ENCODE data around the gene EPB41L4A.

EPB41L4A gene

DNA sequence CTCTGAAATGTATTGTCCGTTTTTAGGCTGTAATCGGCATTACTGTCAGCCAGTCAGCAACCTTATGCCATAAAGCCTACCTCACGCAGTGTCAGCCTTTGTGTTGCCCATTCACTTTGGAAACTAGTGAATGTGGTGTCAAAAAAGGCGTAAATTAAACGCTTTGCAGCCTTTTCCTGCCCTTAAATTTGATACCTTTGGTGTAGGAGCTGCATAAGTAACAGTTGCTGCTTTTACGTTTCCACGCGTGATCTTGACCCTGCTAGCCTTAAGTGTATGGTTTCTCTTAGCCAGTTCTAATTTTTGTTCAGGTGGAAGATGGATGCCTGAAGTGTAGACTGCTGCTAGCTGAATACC is 257.7 kb downstream of the EPB41L4A start:
- DNase-seq, result no peak
- H3K27ac Mint-ChIP-seq, result peak overlapping the region; percentile 95
- peaks cover 27 to 29% of the 10 kb centered on the region in 2 donors for H3K36me3 Mint-ChIP-seq
- H3K27me3 Mint-ChIP-seq, result no peaks in the 10 kb centered on the region
- ATAC-seq (replicated peaks), result no peak
- H3K9me3 Mint-ChIP-seq, result peaks cover 4 to 5% of the 10 kb centered on the region in 2 donors
- H3K4me1 Mint-ChIP-seq, result peaks cover 22 to 23% of the 10 kb centered on the region in 2 donors
- peak overlapping the region; percentile 93 to 96 for H3K4me3 Mint-ChIP-seq

DNA sequence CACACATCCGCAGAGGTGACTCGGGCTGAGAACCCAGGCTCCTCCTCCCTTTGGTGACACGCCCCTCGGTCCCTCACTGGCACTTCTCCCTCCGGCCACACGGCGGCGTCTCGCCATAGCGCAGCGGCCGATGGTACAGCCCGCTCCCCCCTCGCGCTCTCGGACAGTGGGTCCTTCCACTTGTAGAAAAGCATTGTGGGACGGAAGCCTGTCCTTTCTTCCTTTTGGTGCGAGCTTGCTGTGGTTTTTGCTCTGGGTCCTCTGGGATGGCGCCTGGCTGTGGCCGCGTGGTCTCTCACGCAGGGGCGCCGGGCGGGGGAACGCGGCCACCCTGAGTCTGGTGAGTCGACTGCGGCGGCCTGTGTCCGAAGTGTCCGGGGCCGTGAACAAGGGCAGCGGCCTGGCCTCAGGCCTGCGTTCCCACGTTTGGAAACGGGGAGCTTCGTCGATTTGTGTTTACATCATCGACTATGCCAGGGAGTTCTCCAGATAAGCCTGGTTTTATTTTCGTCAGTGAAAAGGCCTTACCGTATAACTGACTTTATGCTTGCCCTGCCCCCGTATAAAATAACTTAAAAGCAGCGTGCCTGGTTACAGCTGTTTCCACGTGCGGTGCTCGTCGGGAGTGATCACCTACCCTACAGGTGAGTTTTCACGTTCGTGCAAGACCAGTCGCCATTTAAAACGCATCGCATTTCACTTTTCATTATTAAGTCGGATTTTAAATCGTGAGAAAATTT is 258.3 kb downstream of the EPB41L4A start:
- peak overlapping the region; percentile 93 to 96 for H3K4me3 Mint-ChIP-seq
- H3K9me3 Mint-ChIP-seq, result peaks cover 4 to 5% of the 10 kb centered on the region in 2 donors
- DNase-seq (peak; percentile 88), ATAC-seq (replicated peaks) (peak; percentile 96 to 98)
- H3K4me1 Mint-ChIP-seq, result peaks cover 20 to 23% of the 10 kb centered on the region in 2 donors
- peaks cover 24 to 25% of the 10 kb centered on the region in 2 donors for H3K36me3 Mint-ChIP-seq
- H3K27me3 Mint-ChIP-seq, result no peaks in the 10 kb centered on the region
- peak overlapping the region; percentile 95 for H3K27ac Mint-ChIP-seq

DNA sequence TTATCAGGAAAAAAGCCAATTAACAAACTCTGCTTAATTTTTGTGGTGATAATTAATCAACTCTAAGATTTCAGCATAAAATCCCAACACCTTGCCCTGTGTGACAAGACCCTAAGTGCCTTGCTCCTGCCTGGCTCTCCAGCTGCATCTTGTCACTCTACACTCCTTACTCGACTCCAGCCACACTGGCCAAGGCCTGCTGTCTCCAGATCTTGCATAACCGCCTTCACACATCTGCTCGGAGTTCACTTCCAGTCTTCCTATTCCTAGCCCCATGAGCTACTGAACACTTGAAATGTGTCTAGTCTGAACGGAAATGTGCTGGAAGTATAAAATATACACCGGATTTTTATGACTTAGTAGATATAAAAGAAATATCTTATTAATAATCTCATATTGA is 259.6 kb downstream of the EPB41L4A start:
- ATAC-seq (replicated peaks) (no peak), DNase-seq (no peak)
- Mint-ChIP-seq H3K27me3 (no peaks in the 10 kb centered on the region), H3K9me3 (peaks cover 4 to 5% of the 10 kb centered on the region in 2 donors), H3K36me3 (peaks cover 20% of the 10 kb centered on the region in 2 donors), H3K4me1 (peaks cover 21 to 28% of the 10 kb centered on the region in 2 donors), H3K27ac (no peak overlapping the region), H3K4me3 (no peak overlapping the region)

DNA sequence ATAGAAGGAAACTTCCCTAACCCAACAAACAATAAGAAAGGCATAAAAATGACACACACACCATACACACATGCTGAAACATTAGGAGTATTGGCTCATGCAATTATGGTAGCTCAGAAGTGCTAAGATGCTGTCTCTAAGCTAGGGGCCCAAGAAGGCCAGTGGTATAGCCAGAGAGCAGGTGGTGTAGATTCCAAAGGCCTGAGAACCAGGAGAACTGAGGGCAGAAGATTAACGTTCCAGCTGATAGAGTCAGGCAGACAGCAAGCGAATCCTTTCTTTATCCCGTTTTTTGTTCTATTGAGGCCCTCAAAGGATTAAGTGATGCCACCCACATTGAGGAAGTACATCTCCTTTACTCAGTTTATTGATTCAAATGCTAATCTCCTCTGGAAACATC is 262.9 kb downstream of the EPB41L4A start:
- peaks cover 0 to 4% of the 10 kb centered on the region in 2 donors for H3K27me3 Mint-ChIP-seq

DNA sequence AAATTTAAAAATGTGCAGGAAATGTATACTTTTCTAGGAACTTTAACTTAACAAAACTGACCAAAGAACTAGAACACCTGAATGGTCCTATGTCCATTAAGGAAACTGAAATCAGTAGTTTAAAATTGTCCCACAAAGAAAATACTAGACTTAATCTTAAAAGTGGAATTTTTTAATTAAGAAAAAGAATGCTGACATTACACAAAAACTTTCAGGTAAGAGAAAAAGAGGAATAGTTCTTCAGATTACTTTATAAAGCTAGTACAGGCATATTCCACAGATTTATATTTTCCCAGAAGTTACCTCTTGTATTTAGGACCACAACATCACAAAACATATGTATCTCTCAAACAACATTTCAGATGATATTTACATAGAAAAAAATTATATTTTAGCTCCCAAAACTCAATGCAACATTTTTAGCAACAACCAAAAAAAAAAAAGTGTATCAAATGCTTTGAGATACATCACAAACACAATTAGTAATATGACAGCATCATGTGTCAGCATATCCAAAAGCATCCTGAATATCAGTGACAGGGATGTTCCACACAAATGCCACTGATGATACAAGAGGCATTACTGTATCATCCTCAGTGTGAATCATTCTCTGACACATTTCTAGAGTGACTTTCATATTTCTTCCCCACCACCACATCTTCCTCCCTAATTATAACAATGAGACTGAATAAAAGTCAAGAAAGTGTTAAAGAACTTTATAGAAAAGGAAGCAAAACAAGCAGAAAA is 264.0 kb downstream of the EPB41L4A start:
- Mint-ChIP-seq H3K27ac (no peak overlapping the region), H3K9me3 (peaks cover 0 to 6% of the 10 kb centered on the region in 2 donors), H3K4me3 (no peak overlapping the region), H3K4me1 (peaks cover 3 to 7% of the 10 kb centered on the region in 2 donors), H3K36me3 (no peaks in the 10 kb centered on the region), H3K27me3 (peaks cover 0 to 4% of the 10 kb centered on the region in 2 donors)
- no peak for DNase-seq
- peak in 1 of 2 donors; percentile 65 for ATAC-seq (replicated peaks)

More for the DNA sequence above, 262.9 kb downstream of the EPB41L4A start:
- no peak for ATAC-seq (replicated peaks)
- Mint-ChIP-seq H3K27ac (no peak overlapping the region), H3K36me3 (peaks cover 3 to 6% of the 10 kb centered on the region in 2 donors), H3K4me1 (peaks cover 9 to 13% of the 10 kb centered on the region in 2 donors), H3K4me3 (no peak overlapping the region), H3K9me3 (peaks cover 4 to 5% of the 10 kb centered on the region in 2 donors)
- no peak for DNase-seq

DNA sequence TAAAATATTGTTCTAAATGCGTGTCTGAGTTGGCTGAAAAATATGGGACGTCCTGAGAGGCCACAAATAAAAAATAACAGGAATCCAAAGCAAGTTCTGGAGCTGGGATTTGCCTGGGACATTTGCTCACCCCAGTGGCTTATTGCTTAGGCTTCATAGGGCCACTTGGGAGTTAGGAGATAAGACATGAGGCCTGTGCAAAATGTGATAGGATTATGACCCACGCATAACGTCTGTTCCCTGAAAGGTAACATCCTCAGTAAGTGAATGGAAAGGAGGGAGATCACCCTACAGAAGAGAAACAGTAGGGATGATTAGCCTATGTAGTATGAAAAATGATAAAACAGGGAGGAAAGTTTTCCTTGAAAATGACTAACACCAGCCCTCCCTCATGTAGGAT is 269.4 kb downstream of the EPB41L4A start:
- peaks cover 0 to 5% of the 10 kb centered on the region in 2 donors for H3K9me3 Mint-ChIP-seq
- DNase-seq, result no peak
- ATAC-seq (replicated peaks), result no peak
- H3K36me3 Mint-ChIP-seq, result no peaks in the 10 kb centered on the region
- peaks cover 0 to 4% of the 10 kb centered on the region in 2 donors for H3K27me3 Mint-ChIP-seq
- no peak overlapping the region for H3K4me3 Mint-ChIP-seq
- H3K4me1 Mint-ChIP-seq, result no peaks in the 10 kb centered on the region
- H3K27ac Mint-ChIP-seq, result no peak overlapping the region

DNA sequence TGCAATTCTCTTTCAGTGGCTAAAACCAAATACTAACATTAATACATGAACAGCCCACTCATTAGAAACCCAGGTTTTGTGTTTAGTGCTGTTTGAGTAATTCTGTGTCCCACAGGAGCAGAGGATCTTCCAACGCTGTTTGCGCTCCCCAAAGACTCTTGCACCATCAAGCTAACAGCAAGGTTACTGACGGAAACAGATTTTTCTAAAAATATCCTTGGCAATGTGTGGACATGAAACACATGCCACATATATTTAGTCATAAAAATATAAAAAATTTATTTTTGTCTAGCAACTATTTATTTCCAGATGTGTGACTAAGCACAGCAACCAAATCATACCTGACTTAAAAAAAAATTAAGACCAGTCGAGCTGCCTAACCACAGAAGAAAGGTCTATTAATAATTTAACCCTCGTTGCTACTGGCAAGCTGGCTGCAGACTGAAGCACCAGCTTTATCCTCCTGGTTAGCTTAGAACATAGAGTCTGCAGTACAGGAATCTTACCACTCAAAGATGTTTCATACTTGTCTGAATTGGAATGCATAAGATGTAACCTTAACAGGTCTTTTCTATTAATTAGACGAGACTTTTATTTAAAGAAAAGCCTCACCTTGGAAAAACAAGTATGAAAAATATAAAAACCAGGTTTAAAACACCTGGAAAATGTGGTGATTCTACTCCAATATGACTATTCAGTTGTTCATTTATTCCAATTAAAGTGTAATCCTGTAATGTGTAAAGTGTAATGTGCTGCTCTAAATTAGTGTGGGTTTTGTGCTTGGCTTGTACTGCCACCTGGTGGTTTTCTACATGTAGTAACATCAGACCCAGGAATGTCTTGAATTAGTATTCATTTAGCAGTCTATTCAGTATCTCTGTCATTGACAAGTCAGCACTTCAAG is 272.5 kb downstream of the EPB41L4A start:
- Mint-ChIP-seq H3K4me3 (no peak overlapping the region), H3K27ac (no peak overlapping the region), H3K9me3 (peaks cover 0 to 5% of the 10 kb centered on the region in 2 donors), H3K36me3 (no peaks in the 10 kb centered on the region), H3K4me1 (no peaks in the 10 kb centered on the region), H3K27me3 (no peaks in the 10 kb centered on the region)
- ATAC-seq (replicated peaks) (peak; percentile 92 to 93), DNase-seq (peak; percentile 26)

DNA sequence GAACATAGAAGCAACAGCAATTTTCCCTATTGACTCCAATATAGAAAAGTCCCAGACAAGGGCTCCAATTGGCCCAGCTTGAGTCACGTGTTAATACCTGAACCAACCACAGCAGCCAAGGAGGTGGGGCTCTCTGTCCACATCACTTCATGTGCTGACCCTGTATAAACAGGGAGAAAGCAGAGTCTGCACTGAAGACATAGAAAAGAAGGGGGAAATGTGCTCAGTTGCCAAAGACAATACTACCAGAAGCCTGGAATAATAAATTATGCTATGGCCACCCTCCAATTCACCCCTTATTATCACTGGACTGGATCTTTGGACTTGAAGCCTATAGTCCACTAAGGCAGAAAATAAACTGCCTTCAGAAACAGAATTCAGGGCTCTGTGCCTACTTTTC is 275.4 kb downstream of the EPB41L4A start:
- H3K4me3 Mint-ChIP-seq, result no peak overlapping the region
- no peaks in the 10 kb centered on the region for H3K27me3 Mint-ChIP-seq
- no peaks in the 10 kb centered on the region for H3K4me1 Mint-ChIP-seq
- DNase-seq (no peak), ATAC-seq (replicated peaks) (no peak)
- H3K27ac Mint-ChIP-seq, result no peak overlapping the region
- H3K36me3 Mint-ChIP-seq, result no peaks in the 10 kb centered on the region
- no peaks in the 10 kb centered on the region for H3K9me3 Mint-ChIP-seq

DNA sequence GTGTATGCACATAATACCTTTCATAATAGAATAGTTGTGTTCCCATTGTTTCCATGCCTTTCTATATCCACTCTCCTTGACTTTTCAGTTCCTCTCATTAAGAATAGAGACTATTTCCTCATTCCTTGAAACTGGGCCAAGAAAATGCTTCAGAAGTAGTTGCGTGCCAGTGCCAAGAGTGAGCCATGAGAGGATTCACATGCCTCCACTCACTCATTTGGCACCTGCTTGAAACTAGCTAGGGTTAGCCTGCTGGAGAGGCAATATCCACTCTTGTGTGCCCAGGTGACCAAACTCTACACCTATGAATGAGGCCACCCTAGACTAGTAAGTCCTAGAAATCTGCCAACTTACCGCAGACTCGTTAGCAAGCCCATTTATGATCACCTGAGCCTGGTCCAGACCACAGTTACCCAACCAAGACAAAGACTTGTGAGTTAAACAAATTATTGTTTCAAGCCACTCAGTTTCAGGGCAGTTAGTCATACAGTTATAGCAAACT is 276.3 kb downstream of the EPB41L4A start:
- Mint-ChIP-seq H3K9me3 (no peaks in the 10 kb centered on the region), H3K4me1 (no peaks in the 10 kb centered on the region), H3K4me3 (no peak overlapping the region), H3K27me3 (no peaks in the 10 kb centered on the region), H3K27ac (no peak overlapping the region), H3K36me3 (no peaks in the 10 kb centered on the region)
- DNase-seq (no peak), ATAC-seq (replicated peaks) (no peak)

DNA sequence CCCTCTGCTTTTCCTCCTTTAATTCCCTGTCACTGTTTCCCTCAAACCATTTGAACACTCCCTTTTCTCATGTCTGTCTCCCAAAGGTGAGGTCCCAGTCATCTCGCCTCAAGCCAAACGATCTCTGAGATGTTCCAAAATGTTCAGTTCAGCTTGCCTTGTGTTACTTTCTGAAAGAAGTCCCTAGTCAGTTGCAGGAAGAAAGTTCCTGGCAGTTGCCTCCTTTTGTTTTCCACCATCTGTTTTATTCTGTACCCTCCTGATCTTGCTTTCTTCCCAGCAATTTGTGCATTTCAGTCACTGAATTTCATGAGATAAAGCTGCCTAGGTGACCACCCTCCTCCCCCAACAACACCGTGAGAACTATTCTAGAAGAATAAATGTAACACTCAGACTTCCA is 277.5 kb downstream of the EPB41L4A start:
- H3K4me1 Mint-ChIP-seq, result no peaks in the 10 kb centered on the region
- no peak overlapping the region for H3K27ac Mint-ChIP-seq

DNA sequence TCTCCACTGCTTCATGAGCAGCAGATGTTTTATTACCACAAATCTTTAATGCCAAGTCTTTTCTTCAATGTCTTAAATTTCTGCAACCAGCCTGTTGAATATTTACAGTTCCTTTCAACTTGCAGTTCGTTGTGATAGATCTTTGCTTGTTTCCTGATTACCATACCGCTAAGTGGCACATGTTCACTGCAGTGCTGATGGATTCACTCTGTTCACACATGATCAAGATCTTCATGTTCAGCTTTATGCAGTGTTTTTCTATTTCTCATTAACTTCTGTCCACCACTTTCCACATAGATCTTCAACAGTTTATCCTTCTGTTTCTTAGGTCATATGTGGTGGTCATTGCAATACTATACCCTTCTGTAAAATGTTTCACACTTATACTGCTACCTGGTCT is 280.6 kb downstream of the EPB41L4A start:
- H3K4me1 Mint-ChIP-seq, result no peaks in the 10 kb centered on the region
- peaks cover 5% of the 10 kb centered on the region in 2 donors for H3K27me3 Mint-ChIP-seq
- H3K36me3 Mint-ChIP-seq, result no peaks in the 10 kb centered on the region
- no peaks in the 10 kb centered on the region for H3K9me3 Mint-ChIP-seq
- no peak overlapping the region for H3K4me3 Mint-ChIP-seq
- no peak overlapping the region for H3K27ac Mint-ChIP-seq
- ATAC-seq (replicated peaks), result no peak
- DNase-seq, result no peak

More for the DNA sequence above, 277.5 kb downstream of the EPB41L4A start:
- DNase-seq (no peak), ATAC-seq (replicated peaks) (no peak)
- Mint-ChIP-seq H3K9me3 (no peaks in the 10 kb centered on the region), H3K27me3 (no peaks in the 10 kb centered on the region), H3K36me3 (no peaks in the 10 kb centered on the region), H3K4me3 (no peak overlapping the region)

DNA sequence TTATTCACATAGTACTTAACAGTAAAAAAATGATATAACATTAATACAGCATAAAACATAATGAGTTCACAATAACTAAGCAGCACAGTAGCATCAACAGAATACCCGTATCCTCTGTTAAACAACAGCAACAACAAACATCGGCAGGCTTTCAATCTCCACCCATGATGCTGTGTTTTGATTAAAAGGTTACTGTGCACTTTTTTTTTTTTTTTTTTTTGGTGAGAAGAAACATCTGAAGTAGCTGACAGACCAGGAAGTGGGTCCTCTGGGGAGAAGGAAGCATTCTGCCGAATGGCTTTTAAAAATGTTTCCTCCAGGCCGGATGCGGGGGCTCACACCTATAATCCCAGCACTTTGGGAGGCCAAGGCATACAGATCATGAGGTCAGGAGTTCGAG is 282.3 kb downstream of the EPB41L4A start:
- ATAC-seq (replicated peaks), result no peak
- H3K4me3 Mint-ChIP-seq, result no peak overlapping the region

DNA sequence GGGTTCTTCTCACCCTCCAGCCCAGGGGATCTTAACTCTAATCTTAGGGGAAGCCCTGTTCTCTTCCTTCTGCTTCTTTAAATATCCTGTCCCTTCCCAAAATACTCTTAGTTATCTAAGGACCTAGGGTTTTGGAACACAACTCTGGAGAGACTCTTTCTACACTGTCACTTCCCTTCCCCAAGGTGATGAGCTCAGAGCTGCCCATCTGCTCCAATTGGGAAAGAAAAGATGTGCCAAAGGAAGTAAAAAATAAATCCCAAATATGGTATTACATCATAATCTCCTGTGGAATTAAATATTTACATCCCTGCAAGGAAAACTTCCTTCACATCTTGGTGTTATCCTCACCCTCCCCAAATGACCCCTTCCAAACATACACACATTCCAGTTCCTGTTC is 291.2 kb downstream of the EPB41L4A start:
- ATAC-seq (replicated peaks), result no peak
- no peak overlapping the region for H3K4me3 Mint-ChIP-seq
- H3K9me3 Mint-ChIP-seq, result peaks cover 0 to 2% of the 10 kb centered on the region in 2 donors
- no peaks in the 10 kb centered on the region for H3K27me3 Mint-ChIP-seq
- H3K27ac Mint-ChIP-seq, result no peak overlapping the region
- H3K36me3 Mint-ChIP-seq, result no peaks in the 10 kb centered on the region
- no peak for DNase-seq
- H3K4me1 Mint-ChIP-seq, result peaks cover 0 to 4% of the 10 kb centered on the region in 2 donors

More for the DNA sequence above, 282.3 kb downstream of the EPB41L4A start:
- Mint-ChIP-seq H3K4me1 (no peaks in the 10 kb centered on the region), H3K9me3 (peaks cover 0 to 2% of the 10 kb centered on the region in 2 donors), H3K27ac (no peak overlapping the region), H3K27me3 (peaks cover 5% of the 10 kb centered on the region in 2 donors), H3K36me3 (no peaks in the 10 kb centered on the region)
- no peak for DNase-seq

DNA sequence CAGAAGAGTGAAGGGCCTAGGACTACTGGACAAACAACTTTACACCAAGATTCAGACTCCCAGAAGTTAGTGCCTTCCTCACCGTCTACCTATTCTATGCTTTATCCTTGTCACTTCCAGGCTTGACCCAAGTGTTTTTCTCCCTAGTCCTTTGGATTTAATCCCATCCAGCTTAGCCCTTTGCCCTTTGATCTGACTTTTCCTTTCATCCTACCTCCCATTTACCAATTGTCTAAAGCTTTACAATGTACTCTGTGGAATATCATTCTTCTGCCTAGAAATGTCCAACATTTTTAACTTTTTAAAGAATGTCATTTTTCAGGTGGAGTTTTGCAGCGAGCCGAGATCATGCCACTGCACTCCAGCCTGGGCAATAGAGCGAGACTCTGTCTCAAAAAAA is 292.1 kb downstream of the EPB41L4A start:
- no peak for ATAC-seq (replicated peaks)

More for the DNA sequence above, 292.1 kb downstream of the EPB41L4A start:
- Mint-ChIP-seq H3K9me3 (no peaks in the 10 kb centered on the region), H3K27me3 (no peaks in the 10 kb centered on the region), H3K36me3 (no peaks in the 10 kb centered on the region), H3K27ac (no peak overlapping the region), H3K4me1 (peaks cover 0 to 4% of the 10 kb centered on the region in 2 donors), H3K4me3 (no peak overlapping the region)
- no peak for DNase-seq
